Astrocyte of the spinal cord (primary cell): ENCODE results near the gene ACOT11.

ENCODE experiments used
- DNase-seq: peaks from one replicate; pipeline ENCODE4 v3.0.0; 2011; ENCODE audit warnings: low read depth, low spot score
- H3K4me3 ChIP-seq: 2 replicates; pipeline ENCODE4 v1.5.1; 2011; ENCODE audit warnings: low read depth, mild to moderate bottlenecking, low read length, moderate library complexity
- in situ Hi-C: cut with HindIII; loops from 2 replicates; pipeline ENCODE4 v1.10.0; 2017; ENCODE audit warnings: low sequenced_read_pairs
- TF ChIP-seq, protein P1 (sequence below): IDR thresholded peaks from 2 replicates; pipeline ENCODE4 v1.5.1; 2012; ENCODE audit warnings: low read depth, mild to moderate bottlenecking, low read length, inconsistent platforms

Gene ACOT11

DNA sequence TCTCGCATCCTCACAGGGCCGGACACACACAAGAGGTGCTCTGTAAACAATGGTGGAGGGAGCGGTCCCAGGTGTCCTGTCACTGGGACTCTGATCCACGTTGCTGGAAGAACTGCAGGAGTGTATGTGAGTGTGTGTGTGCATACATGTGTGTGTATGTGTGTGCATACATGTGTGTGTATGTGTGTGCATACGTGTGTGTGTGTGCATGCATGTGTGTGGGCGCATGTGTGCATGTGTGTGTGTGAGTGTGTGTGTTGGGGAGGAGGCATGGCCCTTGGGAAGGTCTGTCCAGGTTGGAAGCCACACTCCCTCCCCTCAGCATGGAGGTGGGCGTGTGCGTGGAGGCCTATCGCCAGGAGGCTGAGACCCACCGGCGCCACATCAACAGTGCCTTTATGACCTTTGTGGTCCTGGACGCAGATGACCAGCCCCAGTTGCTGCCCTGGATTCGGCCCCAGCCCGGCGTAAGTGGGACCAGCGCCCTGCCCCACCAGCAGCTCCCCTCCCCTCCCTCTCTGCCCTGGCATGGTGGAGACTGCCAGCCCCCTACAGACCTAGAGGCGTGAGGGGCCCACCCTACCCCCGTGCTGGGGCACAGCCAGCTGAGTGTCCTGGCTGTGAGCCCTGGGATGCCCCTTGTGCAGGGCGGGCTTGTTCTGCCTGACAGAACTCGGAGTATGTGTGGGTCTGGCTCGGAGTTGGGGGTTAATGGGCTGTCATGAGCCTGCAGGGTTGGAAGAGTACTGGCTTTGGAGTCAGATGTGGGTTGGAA, 53.1 kb downstream of the ACOT11 start:
- no peak for DNase-seq
- TF ChIP-seq, protein P1, sequence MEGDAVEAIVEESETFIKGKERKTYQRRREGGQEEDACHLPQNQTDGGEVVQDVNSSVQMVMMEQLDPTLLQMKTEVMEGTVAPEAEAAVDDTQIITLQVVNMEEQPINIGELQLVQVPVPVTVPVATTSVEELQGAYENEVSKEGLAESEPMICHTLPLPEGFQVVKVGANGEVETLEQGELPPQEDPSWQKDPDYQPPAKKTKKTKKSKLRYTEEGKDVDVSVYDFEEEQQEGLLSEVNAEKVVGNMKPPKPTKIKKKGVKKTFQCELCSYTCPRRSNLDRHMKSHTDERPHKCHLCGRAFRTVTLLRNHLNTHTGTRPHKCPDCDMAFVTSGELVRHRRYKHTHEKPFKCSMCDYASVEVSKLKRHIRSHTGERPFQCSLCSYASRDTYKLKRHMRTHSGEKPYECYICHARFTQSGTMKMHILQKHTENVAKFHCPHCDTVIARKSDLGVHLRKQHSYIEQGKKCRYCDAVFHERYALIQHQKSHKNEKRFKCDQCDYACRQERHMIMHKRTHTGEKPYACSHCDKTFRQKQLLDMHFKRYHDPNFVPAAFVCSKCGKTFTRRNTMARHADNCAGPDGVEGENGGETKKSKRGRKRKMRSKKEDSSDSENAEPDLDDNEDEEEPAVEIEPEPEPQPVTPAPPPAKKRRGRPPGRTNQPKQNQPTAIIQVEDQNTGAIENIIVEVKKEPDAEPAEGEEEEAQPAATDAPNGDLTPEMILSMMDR: no peak
- in situ Hi-C loops: no loop called here
- H3K4me3 ChIP-seq: no peak overlapping the region

DNA sequence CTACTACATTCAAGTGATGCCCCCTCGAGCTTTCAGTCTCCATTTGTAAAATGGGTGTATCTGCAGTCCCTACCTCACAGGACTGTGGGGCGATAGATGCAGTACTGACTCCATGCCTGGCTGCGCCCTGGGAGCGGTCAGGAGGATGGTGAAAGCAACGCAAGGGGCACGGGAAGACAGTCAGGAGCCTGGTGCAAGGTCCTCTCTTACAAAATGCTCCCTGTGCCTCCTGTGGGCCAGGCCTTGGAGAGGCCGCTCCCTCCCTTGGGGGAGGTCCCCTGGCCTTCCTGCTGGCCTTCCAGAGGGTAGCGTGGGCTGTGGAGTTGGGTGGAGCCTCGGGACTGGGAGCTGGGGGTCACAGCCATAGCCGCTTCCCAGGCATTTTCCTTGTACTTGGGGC, 53.7 kb downstream of the ACOT11 start:
- DNase-seq: no peak
- in situ Hi-C loops: no loop called here
- TF ChIP-seq, protein P1: no peak
- no peak overlapping the region for H3K4me3 ChIP-seq

DNA sequence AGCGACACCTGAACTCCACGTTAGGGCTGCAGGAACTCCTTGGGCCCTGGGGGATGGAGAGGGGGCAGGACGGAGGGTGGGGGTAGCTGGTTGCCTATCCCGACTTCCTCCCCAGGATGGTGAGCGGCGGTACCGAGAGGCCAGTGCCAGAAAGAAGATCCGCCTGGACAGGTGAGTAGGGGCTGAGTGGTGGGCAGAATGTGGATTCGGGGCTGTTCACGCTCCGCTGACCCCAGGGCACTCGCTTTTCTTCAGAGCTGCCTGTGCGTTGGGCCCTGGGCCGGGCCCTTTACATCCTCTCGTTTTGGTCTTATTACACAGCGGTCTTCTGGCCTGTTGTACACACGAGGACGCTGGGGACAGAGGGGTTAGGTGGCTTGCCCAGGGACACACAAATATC, 54.5 kb downstream of the ACOT11 start:
- in situ Hi-C loops: no loop called here
- TF ChIP-seq, protein P1: no peak
- DNase-seq: no peak

DNA sequence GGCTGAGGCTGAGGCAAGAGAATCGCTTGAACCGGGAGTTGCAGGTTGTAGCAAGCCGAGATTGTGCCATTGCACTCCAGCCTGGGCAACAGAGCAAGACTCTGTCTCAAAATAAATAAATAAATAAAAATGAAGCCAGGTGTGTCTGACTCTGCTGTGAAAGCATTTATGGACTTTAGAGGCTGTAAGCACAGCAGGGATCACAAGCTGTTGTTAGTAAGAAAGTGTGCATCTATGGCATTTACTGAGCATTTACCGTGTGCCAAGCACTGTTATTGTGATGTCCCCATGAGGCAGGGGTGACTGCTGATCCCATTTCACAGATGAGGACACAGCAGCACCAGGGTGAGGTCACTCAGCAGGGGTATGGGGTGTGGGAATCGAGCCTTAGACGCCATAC, 55.2 kb downstream of the ACOT11 start:
- in situ Hi-C loops: no loop called here
- TF ChIP-seq, protein P1: no peak
- DNase-seq: no peak
- no peak overlapping the region for H3K4me3 ChIP-seq

More for the DNA sequence above, 54.5 kb downstream of the ACOT11 start:
- H3K4me3 ChIP-seq: no peak overlapping the region

DNA sequence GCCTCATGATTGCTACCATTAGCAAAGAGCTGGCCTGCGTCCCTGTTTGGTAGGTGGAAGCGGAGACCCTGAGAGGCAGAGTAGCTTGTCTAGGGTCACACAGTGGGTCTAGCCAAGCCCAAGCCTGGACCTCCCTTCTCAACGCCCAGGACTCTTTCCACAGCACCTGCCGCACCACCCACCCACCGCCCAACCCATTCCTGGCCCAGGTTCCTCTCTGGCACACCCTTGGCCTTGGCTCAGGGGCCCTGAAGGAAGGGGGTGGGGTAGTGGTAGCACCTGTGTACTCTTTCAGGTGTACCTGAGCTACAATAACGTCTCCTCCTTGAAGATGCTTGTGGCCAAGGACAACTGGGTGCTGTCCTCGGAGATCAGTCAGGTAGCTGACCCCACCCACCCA, 56.0 kb downstream of the ACOT11 start:
- DNase-seq: no peak
- in situ Hi-C loops: no loop called here

DNA sequence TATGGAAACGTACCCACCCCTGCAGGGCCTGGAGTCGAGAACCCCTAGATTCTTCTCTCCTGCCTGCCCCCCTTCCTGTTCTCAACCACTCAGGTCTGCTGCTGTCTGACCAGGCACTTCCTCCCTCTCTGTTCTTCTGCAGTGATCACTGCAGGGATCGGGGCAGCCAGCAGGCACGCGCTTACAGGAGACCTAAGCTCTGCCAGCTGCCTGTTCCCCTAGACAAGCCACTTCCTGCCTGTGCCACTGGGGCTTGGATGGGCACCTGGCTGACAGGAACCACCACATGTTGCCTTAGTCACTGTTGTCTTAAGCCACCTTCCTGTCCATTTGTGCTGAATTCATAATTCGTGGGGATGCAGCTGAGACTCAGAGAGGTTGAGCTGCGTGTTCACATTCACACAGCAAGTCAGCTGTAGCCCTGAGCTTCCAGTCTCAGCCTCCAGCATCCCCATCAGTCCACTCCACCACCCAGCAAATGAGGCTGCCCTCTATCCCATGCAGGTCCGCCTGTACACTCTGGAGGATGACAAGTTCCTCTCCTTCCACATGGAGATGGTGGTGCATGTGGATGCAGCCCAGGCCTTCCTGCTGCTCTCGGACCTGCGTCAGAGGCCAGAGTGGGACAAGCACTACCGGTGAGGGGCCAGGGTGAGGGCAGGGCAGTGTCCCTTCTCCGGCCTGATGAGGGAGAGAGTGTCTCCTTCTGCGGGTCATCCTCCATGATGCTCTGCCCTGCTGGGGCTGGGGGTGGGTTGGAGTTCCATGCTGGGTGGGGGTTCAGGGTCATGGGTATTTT, 56.7 kb downstream of the ACOT11 start:
- DNase-seq: no peak
- no peak overlapping the region for H3K4me3 ChIP-seq
- in situ Hi-C loops: no loop called here
- TF ChIP-seq, protein P1: no peak

More for the DNA sequence above, 56.0 kb downstream of the ACOT11 start:
- TF ChIP-seq, protein P1: no peak
- no peak overlapping the region for H3K4me3 ChIP-seq
